ENCODE data around the gene ST14.

DNA sequence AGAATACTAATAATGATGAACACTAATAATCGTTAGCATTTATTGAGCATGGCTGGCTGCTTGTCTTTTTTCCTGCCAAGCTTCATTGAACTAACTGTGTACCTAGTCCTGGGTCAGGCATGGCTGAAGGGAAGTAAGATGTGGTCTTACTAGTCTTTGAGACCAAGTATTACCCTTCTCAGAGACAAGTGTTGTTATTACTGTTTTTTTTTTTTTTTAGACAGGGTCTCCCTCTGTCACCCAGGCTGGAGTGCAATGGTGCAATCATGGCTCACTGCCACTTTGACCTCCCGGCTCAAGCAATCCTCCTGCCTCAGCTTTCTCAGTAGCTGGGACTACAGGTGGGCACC, 4.6 kb downstream of the ST14 start:
- TF ChIP-seq, protein P1, sequence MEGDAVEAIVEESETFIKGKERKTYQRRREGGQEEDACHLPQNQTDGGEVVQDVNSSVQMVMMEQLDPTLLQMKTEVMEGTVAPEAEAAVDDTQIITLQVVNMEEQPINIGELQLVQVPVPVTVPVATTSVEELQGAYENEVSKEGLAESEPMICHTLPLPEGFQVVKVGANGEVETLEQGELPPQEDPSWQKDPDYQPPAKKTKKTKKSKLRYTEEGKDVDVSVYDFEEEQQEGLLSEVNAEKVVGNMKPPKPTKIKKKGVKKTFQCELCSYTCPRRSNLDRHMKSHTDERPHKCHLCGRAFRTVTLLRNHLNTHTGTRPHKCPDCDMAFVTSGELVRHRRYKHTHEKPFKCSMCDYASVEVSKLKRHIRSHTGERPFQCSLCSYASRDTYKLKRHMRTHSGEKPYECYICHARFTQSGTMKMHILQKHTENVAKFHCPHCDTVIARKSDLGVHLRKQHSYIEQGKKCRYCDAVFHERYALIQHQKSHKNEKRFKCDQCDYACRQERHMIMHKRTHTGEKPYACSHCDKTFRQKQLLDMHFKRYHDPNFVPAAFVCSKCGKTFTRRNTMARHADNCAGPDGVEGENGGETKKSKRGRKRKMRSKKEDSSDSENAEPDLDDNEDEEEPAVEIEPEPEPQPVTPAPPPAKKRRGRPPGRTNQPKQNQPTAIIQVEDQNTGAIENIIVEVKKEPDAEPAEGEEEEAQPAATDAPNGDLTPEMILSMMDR (IDR thresholded peaks at IDR 0.05), result no peak
- no peak for TF ChIP-seq POLR2A (IDR thresholded peaks at IDR 0.05)

Data from heart left ventricle (tissue), 13 donors.